Colonic mucosa (tissue), 4 donors: ENCODE results near the gene ENC1. TPM values are rescaled to one million over a fixed set of nuclear protein-coding genes. Genes with fewer than 3 reads are reported as not detected.
A peak's percentile ranks its signal among the peaks of the same experiment; 100 is the strongest.

Experiments
- DNase-seq: peaks from one replicate; pipeline ENCODE4 v3.0.0-alpha.2; 2020
- H3K27ac ChIP-seq: fragments of 200-600 bp; one replicate; pipeline ENCODE4 v1.8.0; 2021
- H3K27me3 ChIP-seq: fragments of 200-600 bp; one replicate; pipeline ENCODE4 v1.8.0; 2021
- H3K36me3 ChIP-seq: fragments of 200-600 bp; one replicate; pipeline ENCODE4 v1.8.0; 2021
- H3K4me1 ChIP-seq: fragments of 200-600 bp; one replicate; pipeline ENCODE4 v1.8.0; 2021; ENCODE audit warnings: mild to moderate bottlenecking
- H3K4me3 ChIP-seq: fragments of 200-600 bp; one replicate; pipeline ENCODE4 v1.8.0; 2021
- H3K9ac ChIP-seq, 2 donors: one replicate each; pipeline ENCODE4 v1.7.0; 2013; ENCODE audit warnings: control low read depth in 2 of 2, low read depth in 2 of 2, low read length in 2 of 2
- H3K9me3 ChIP-seq: fragments of 200-600 bp; one replicate; pipeline ENCODE4 v1.8.0; 2021
- CTCF ChIP-seq: fragments of 200-600 bp; IDR thresholded peaks from one replicate; pipeline ENCODE4 v1.8.0; 2022; ENCODE audit warnings: antibody characterized with exemption, mild to moderate bottlenecking
- intact Hi-C: fragments of 100-400 bp; cut with DNase I; formaldehyde crosslinking; loops from one replicate; pipeline ENCODE4 v1.14.1; 2022
- total RNA-seq, 2 donors: library from RNA; stranded (reverse); fragmentation: NEBNext Ultra II Directional in 1 of 2; extraction: Animal tissue kit (Norgen Biotek cat#: 25700) in 1 of 2; gene quantifications; one replicate each; pipeline ENCODE4 v1.2.1, GENCODE V29; 2021
- donor health status: healthy.
- donor health status: DM: no; HTN: no; CAD: no.
- donor health status: DM: no; HTN: no; CAD: no.

ENC1 gene
- total RNA-seq, 2 donors from 2014 or later, result 18.9 to 26.6 TPM

GRCh38 chr5:74587890-74588289 is 52.6 kb downstream of the ENC1 start:
- TF ChIP-seq CTCF, result no peak
- Histone ChIP-seq H3K9ac (peak overlapping the region in 1 of 2 donors; percentile 19), H3K27me3 (no peaks in the 10 kb centered on the region), H3K4me1 (no peaks in the 10 kb centered on the region), H3K27ac (peak overlapping the region; percentile 83), H3K4me3 (no peak overlapping the region), H3K9me3 (no peaks in the 10 kb centered on the region), H3K36me3 (no peaks in the 10 kb centered on the region)
- DNase-seq, result no peak
- intact Hi-C loops, result loop anchor here (5.0 kb wide), 1 partner anchor 49 kb away; no protein-coding TSS in a partner anchor

- Histone ChIP-seq H3K27ac (peak overlapping the region; percentile 83), H3K36me3 (no peaks in the 10 kb centered on the region), H3K9me3 (no peaks in the 10 kb centered on the region), H3K4me3 (no peak overlapping the region), H3K9ac (no peak overlapping the region), H3K4me1 (no peaks in the 10 kb centered on the region), H3K27me3 (no peaks in the 10 kb centered on the region)
- intact Hi-C loops, result loop anchor here (5.0 kb wide), 1 partner anchor 50 kb away; no protein-coding TSS in a partner anchor
- TF ChIP-seq CTCF, result no peak
- no peak for DNase-seq
These were observed 53.2 kb downstream of the ENC1 start for GRCh38 chr5:74587300-74587699.

- no peaks in the 10 kb centered on the region for H3K4me1 ChIP-seq
- no peak overlapping the region for H3K9ac ChIP-seq
- intact Hi-C loops, result loop anchor here (5.0 kb wide), 1 partner anchor 50 kb away; no protein-coding TSS in a partner anchor
- H3K27me3 ChIP-seq, result no peaks in the 10 kb centered on the region
- H3K27ac ChIP-seq, result no peak overlapping the region
- no peak for DNase-seq
- no peaks in the 10 kb centered on the region for H3K36me3 ChIP-seq
- no peak overlapping the region for H3K4me3 ChIP-seq
- no peaks in the 10 kb centered on the region for H3K9me3 ChIP-seq
- TF ChIP-seq CTCF, result no peak
These were observed 53.7 kb downstream of the ENC1 start for GRCh38 chr5:74586856-74587255.

- intact Hi-C loops, result no loop called here
- TF ChIP-seq CTCF, result no peak
- Histone ChIP-seq H3K36me3 (no peaks in the 10 kb centered on the region), H3K4me1 (peaks cover 2% of the 10 kb centered on the region), H3K9ac (no peak overlapping the region), H3K27me3 (no peaks in the 10 kb centered on the region), H3K9me3 (no peaks in the 10 kb centered on the region), H3K27ac (no peak overlapping the region), H3K4me3 (no peak overlapping the region)
- no peak for DNase-seq
These were observed 57.7 kb downstream of the ENC1 start for GRCh38 chr5:74582853-74583252.

- Histone ChIP-seq H3K9me3 (no peaks in the 10 kb centered on the region), H3K36me3 (no peaks in the 10 kb centered on the region), H3K27me3 (no peaks in the 10 kb centered on the region), H3K4me1 (peaks cover 2% of the 10 kb centered on the region), H3K4me3 (no peak overlapping the region), H3K27ac (peak overlapping the region; percentile 75), H3K9ac (peak overlapping the region in 1 of 2 donors; percentile 30)
- TF ChIP-seq CTCF, result no peak
- DNase-seq, result peak; percentile 62
- intact Hi-C loops, result no loop called here
These were observed 58.6 kb downstream of the ENC1 start for GRCh38 chr5:74581988-74582365.
